G401 (cell line): ENCODE data around the gene B3GLCT. TPM values are rescaled to one million over a fixed set of nuclear protein-coding genes. Genes with fewer than 3 reads are reported as not detected.

Source experiments
- DNase-seq: peaks from one replicate; pipeline ENCODE4 v3.0.0-alpha.2; 2015; ENCODE audit warnings: low spot score
- in situ Hi-C: cut with HindIII; loops from 2 replicates; pipeline ENCODE4 v1.10.0; 2016; ENCODE audit warnings: low sequenced_read_pairs, mixed read lengths
- total RNA-seq: library from RNA; depleted of rRNA; stranded (reverse); fragments of >200 nt; shearing (Covaris generic); gene quantifications from 2 replicates; pipeline ENCODE4 v1.2.3, GENCODE V29; 2014; rRNA removed

Gene B3GLCT
- total RNA-seq, 1 experiment from 2014 or later = 10.9 TPM

GRCh38 chr13:31374682-31375081, 174.9 kb downstream of the B3GLCT start:
- DNase-seq = no peak
- in situ Hi-C loops = no loop called here

- in situ Hi-C loops = no loop called here
- no peak for DNase-seq
Observed at GRCh38 chr13:31377946-31378345, 178.2 kb downstream of the B3GLCT start.

- DNase-seq = no peak
- in situ Hi-C loops = no loop called here
Observed at GRCh38 chr13:31380715-31381114, 180.9 kb downstream of the B3GLCT start.

Other genes with a start within 250 kb of the B3GLCT start
- 82.0 and 98.4 TPM in 2 replicates for gene HSPH1, start 38.1 kb upstream of the B3GLCT start, total RNA-seq